ENCODE data around the gene KRT38. TPM values are rescaled to one million over a fixed set of nuclear protein-coding genes. Genes with fewer than 3 reads are reported as not detected.
"Not testable (repeated sequence)": the region's sequence is repeated elsewhere in the genome, so short reads cannot be mapped to it uniquely, and the experiment has no call there.

The KRT38 gene
- total RNA-seq, 1 donor from 2014 or later = not detected

DNA sequence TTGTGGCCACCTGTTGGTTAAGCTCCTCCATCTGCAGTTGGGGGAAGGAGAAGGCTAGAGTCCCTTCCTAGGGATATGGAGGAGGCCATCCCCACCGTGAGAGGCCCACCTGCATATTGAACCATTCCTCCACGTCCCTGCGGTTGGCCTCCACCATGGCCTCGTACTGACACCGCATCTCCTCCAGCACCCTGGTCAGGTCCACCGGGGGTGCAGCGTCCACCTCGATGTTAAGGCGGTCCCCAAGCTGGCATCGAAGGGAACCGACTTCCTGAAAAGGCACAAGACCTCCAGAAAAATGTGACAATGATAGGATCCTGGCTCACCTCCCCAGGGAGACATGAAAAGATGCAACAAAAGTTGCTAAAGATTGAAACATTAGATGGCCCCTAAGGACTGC is 23.4 kb upstream of the KRT38 start:
- intact Hi-C loops (cut with DNase I) = loop anchor here (2.0 kb wide), 1 partner anchor 161 kb away; the partner anchor contains the start of gene KRTAP29-1

GRCh38 chr17:41463746-41464145 is 23.0 kb upstream of the KRT38 start:
- intact Hi-C loops (cut with DNase I) = loop anchor here (2.0 kb wide), 1 partner anchor 161 kb away; the partner anchor contains the start of gene KRTAP29-1
- no peak for DNase-seq (ENCODE audit: low spot score)

More for the DNA sequence above, 23.4 kb upstream of the KRT38 start:
- no peak for DNase-seq (ENCODE audit: low spot score)

DNA sequence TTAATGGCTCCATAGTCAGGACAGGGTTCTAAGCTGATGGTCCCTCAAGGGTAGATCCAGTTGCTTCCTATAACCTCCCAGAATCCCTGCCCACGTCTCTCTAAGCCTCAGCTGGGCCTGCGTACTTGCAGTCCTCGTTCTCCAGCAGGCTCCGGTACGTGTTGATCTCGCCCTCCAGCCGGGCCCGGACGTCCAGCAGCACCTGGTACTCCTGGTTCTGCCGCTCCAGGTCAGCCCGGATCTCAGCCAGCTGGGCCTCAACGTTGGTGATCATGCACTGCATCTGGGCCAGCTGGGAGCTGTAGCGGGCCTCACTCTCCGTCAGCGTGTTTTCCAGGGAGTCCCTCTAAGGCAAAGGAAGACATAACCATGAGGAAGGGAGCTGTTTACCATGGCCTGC is 21.9 kb upstream of the KRT38 start:
- intact Hi-C loops (cut with DNase I) = no loop called here
- DNase-seq (ENCODE audit: low spot score) = no peak

DNA sequence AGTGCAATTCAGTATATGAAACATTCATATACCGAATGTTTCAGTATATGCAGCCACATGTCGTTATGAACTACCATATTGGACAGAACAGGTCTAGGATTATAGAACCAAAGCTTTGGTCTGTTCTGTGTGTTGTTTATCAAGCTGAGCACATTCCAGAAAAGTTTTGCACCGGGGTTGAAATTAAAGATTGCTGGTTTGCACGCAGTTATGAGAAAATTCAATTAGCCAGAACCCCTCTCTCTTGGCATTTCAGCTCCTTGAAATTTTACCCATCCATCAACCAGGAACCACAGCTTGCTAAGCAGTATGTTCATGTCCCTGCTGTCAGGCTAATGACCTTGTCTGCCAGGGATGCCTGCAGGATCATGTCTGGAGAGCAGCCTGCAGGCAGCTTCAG is 16.9 kb upstream of the KRT38 start:
- intact Hi-C loops (cut with DNase I) = no loop called here

DNA sequence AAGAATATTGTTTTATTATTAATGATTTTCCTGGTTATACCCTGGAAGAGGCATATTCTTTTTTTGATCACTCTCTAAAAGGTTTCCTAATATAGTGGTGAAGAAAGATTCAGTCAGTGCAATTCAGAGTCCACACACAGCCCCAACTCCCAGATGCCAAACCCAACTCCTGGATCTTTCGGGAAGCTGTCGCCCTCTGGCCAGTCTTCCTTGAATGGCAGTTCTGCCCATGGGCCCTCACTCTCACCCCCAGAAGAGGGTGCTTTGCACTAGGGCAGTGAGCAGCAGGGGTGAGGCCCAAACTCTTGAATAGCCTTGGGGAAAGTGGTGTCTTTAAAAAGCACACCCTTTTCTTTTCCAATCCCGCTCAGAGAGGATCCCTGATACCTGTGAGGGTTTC is 15.4 kb upstream of the KRT38 start:
- intact Hi-C loops (cut with DNase I) = no loop called here

More for the DNA sequence above, 16.9 kb upstream of the KRT38 start:
- DNase-seq (ENCODE audit: low spot score) = no peak

DNA sequence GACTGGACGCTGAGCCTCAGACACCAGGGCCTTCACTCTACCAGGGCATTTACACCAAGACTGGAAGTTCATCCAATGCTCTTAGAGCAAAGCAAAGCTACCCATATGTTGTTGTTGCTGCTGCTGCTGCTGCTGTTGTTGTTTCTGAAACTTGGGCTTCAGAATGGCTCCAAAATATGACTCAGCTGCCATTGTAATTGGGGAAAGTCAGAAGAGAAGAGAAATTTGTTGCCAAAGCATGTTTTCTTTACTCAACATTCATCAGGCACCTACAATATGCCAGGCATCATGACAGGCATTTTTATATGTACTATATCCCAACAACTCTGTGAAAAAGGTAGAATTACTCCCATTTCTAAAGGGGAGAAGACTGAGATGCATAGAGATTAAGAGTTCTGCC is 14.5 kb upstream of the KRT38 start:
- no peak for DNase-seq (ENCODE audit: low spot score)
- intact Hi-C loops (cut with DNase I) = no loop called here

More for the DNA sequence above, 15.4 kb upstream of the KRT38 start:
- no peak for DNase-seq (ENCODE audit: low spot score)

DNA sequence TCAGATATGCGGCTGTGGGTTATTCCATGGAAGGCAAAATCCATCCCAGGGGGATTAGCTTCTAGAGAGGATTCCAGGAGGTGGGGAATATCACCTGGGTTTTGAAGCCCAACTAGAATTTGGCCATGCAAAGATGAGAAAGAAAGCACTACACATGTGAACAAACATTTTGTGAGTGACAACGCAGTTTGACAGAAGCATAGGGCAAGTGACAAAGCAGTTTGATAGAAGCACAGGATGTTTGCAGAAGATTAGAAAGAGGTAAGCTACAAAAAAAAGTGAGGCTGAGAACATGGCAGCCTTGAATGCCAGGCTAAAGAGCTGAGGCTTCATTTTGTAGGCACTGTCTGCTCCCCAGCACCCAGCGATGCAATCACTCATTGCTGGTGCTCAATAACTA is 12.3 kb upstream of the KRT38 start:
- DNase-seq (ENCODE audit: low spot score) = no peak
- intact Hi-C loops (cut with DNase I) = no loop called here

DNA sequence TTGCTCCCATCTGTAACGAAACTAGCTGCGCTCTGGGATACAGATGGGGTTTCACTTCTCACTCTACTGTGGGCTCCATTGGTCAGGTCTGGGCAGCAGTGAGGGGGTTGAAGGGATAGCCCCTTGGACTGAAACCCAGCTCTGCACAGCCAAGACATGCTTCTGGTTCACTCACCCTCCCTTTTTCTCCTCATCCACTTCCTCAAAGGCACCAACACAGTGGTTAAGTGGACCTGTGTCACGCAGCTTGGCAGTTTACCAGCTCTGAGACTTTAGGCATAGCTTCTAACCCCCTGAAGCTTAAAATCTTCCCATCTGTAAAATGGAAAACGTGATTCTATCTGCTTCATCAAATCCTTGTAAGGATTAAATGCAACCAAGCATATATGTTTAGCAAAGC is 11.5 kb upstream of the KRT38 start:
- DNase-seq (ENCODE audit: low spot score) = no peak
- intact Hi-C loops (cut with DNase I) = no loop called here

GRCh38 chr17:41451154-41451728 is 10.5 kb upstream of the KRT38 start:
- intact Hi-C loops (cut with DNase I) = no loop called here
- DNase-seq (ENCODE audit: low spot score) = no peak

DNA sequence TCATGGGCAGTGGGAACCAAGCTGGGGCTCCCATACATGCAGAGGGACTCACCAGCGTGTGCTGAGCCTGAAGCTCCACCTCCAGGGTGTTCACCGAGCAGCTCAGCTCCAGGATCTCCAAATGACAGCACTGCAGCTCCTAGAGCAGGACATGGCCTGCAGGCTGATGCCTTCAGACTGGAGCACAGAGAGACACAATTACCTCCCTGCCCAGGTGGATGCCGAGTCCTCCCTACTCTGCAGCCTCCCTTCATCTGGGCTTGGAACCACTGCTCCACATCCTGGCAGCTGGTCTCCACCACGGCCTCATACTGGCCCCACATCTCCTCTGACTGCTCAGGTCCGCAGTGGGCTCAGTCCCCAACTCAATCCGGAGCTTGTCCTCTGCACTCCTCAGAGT is 8.2 kb upstream of the KRT38 start:
- DNase-seq (ENCODE audit: low spot score) = no peak
- intact Hi-C loops (cut with DNase I) = no loop called here

DNA sequence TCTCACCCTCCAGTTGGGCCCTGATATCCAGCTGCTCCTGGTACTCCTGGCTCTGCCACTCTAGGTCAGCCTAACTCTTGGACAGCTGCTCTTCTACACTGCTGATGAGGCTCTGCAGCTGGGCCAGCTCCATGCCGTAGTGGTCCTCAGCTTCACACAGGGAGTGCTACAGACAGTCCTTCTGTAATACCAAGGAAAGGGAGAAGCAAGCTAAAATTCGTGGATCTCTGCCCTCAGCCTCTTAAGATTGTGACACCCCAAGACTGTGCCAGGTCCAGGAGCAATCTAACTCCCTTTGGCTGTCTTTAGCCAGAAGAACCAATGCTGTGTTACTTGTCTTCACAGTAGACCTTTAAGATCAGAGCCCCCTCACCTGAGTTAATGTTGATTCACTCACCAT is 7.7 kb upstream of the KRT38 start:
- no peak for DNase-seq (ENCODE audit: low spot score)
- intact Hi-C loops (cut with DNase I) = no loop called here

GRCh38 chr17:41446806-41447205 is 6.0 kb upstream of the KRT38 start:
- DNase-seq (ENCODE audit: low spot score) = no peak
- intact Hi-C loops (cut with DNase I) = no loop called here

DNA sequence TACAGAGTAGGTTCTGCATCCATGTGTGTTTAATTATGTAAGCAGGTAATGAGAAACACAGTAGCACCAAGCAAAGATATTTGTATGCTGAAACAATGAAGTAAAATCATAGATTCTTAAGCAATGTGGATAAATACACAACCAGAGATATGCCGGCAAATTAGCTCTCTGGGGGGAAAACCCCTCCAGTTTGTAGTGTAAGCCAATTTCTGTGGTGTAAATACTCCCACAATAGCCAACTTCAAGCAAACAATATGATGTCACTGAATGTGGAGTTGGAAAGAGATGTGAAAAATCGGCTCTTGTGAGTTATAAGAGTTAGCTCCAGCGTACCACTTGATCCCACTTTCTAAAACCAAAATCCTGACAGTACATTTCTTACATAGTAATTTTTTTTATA is 3.9 kb upstream of the KRT38 start:
- intact Hi-C loops (cut with DNase I) = no loop called here
- no peak for DNase-seq (ENCODE audit: low spot score)

DNA sequence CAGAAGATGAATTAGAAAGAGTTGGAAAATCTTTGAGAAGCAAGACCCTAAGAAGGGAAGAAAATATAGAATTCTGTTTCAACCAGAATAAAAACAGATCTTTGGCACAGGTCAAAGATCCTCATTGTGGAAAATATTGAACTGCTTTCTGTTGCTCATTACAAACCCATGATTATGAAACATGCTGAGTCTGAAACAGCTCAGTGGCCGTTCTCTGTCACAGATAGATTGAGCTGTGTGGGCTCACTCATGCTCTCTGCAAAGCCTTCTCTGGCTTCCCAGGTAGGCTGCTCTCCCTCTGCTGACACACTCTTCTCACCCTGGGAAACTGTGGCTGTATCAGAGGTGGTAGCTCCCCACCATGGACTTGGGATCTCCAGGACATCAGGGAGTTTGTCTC is 3.4 kb upstream of the KRT38 start:
- intact Hi-C loops (cut with DNase I) = no loop called here
- no peak for DNase-seq (ENCODE audit: low spot score)

DNA sequence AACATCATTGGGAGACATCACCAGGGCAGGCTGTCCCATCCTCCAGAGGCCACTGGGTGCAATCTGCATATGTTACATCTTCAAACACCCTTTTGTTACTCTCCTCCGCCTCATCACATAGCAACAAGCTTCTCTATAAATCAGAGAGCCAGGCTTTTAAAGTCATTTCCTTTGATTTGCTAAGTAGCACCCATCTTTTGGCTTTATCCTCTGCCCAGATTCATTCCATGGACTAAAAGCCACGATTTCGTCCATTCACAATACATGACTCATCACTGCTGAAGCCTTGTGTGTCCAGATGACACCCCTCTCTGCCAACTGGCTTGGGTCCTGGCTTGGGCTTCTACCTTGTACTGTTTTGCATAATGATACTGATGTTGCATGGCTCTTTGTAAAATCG is 2.0 kb upstream of the KRT38 start:
- no peak for DNase-seq (ENCODE audit: low spot score)

DNA sequence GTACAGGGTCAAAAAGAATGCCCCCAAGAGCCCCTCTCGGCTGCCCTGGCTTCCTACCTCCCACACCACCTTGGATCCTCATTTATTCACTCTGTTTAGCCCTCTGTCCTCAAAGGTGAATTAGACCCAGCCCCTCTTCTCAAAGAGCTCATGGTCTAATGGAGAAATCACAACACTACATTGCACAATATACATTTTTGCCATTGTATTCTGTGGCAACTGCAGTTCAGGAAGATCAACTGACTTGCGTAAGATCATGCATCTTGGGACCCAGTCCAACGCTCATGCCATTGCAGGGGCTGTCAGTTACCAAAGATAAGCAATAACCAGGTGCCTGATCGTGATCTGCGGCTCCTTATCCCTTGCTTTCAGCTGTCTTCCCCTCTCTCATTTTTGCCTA is 1.4 kb downstream of the KRT38 start:
- intact Hi-C loops (cut with DNase I) = no loop called here
- no peak for DNase-seq (ENCODE audit: low spot score)

More for the DNA sequence above, 2.0 kb upstream of the KRT38 start:
- intact Hi-C loops (cut with DNase I) = no loop called here

DNA sequence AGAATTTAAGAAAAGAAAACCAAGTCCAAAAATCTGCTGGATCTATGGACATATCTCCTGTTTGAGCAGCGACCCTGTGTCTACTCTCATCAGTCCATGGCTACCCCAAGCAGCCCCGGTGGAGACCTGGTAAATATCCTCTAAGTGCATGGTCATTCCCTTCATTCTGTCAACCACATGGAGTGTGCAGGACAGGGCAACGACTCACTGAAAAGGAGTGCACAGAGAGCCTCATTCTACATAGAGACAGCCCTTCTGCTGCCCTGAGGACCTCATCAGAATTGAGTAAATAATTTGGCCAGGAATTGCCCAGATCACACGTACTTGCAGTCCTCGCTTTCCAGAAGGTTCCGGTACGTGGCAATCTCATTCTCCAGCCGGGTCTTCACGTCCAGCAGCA is 3.0 kb downstream of the KRT38 start:
- DNase-seq (ENCODE audit: low spot score) = no peak
- intact Hi-C loops (cut with DNase I) = no loop called here

- intact Hi-C loops (cut with DNase I) = no loop called here
- DNase-seq (ENCODE audit: low spot score) = no peak
These were observed 3.5 kb downstream of the KRT38 start for GRCh38 chr17:41437254-41437653.

DNA sequence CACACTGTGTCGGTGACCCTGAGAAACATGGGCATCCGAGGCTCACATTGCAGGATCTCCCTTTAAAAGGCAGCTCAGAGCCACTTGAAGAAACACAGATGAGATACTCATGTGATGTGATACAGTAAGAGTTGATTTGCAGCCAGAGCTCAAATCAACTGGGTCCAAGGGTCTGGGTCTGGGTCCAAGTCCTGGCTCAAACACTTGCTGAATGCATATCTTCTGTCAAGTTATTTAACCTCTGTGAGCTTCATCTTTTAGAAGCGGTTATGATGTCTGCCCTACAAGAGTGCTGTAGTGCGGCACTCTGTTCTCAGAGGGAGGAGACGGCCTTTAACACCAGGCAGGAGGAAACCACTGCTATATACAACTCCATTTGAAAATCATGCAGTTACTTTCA is 6.4 kb downstream of the KRT38 start:
- no peak for DNase-seq (ENCODE audit: low spot score)
- intact Hi-C loops (cut with DNase I) = no loop called here

GRCh38 chr17:41434005-41434404 is 6.8 kb downstream of the KRT38 start:
- intact Hi-C loops (cut with DNase I) = no loop called here
- no peak for DNase-seq (ENCODE audit: low spot score)

DNA sequence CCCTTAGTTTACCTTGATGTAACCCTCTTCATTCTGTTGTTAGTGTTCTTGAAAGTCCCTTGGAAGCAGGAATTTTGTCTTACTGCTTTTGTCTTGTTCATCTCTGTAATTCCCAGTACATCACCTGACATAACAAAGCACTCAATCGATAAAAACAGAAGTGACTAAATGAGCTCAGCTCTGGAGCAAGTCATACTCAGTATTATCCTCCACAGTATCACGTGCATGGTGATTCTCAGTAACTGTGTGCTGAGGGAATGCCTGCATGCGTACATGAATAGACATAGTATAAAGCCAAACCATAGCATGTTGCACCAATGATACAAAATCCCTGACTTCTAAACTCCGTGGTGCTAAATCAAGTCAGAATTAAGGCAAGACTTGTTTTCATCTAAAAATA is 7.2 kb downstream of the KRT38 start:
- intact Hi-C loops (cut with DNase I) = no loop called here
- no peak for DNase-seq (ENCODE audit: low spot score)

DNA sequence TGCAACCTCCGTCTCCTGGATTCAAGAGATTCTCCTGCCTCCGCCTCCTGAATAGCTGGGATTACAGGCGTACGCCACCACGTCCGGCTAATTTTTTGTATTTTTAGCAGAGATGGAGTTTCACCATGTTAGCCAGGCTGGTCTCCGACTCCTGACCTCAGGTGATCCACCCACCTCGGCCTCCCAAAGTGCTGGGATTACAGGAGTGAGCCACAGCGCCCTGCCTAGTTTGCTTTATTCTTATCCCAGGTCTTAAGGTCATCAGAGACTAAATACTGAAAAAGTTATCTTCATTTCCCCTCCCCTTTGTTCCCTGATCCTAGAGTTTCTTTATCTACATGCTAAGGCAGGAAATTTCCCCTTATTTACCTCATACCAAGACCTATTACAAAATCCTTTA is 10.4 kb downstream of the KRT38 start:
- intact Hi-C loops (cut with DNase I); DNase-seq (ENCODE audit: low spot score): not testable (repeated sequence)

All from cardiac septum (tissue), 1 donor.